Coronary artery (tissue), 2 donors: ENCODE measurements around the gene PIGL.
"Not testable (repeated sequence)": the region's sequence is repeated elsewhere in the genome, so short reads cannot be mapped to it uniquely, and the experiment has no call there.

Experiments
- DNase-seq: peaks from one replicate; pipeline ENCODE4 v3.0.0-alpha.2; 2017; ENCODE audit warnings: low spot score
- H3K27ac ChIP-seq, 2 donors: fragments of 200-600 bp; sonication (generic); one replicate each; pipeline ENCODE4 v1.5.1; 2016 to 2019
- H3K4me3 ChIP-seq: fragments of 200-600 bp; sonication (generic); 2 replicates; pipeline ENCODE4 v1.5.1; 2016; ENCODE audit warnings: mild to moderate bottlenecking, moderate library complexity
- TF ChIP-seq, protein P1 (sequence below): fragments of 200-600 bp; sonication (generic); IDR thresholded peaks from one replicate; pipeline ENCODE4 v1.5.1; 2019; ENCODE audit warnings: antibody characterized with exemption

Gene PIGL

DNA sequence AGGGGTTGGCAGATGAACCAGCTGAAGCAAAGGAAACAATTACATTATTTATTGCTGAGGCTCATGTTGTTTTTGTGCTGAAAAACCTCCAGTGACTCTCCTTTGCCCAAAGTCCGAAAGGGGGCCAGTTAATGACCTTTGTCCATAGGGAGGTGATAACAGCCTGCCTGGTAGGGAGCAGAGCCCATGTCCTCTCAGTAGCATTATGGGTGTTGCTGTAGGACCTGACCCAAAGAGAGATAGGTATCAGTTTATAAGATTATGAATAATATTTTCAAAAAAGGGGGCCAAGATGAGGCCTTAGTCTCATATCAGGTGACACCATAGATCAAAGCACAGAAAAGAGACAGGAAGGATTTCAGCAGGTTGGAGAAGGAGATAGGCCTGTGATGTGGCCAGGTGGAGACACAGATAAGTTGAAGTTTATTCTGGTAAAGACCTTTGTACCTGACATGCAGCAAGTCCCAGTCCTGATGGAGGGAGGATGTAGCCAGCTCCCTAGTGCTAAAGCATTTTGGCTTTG, 81.2 kb downstream of the PIGL start:
- H3K27ac ChIP-seq = no peak overlapping the region
- TF ChIP-seq, protein P1, sequence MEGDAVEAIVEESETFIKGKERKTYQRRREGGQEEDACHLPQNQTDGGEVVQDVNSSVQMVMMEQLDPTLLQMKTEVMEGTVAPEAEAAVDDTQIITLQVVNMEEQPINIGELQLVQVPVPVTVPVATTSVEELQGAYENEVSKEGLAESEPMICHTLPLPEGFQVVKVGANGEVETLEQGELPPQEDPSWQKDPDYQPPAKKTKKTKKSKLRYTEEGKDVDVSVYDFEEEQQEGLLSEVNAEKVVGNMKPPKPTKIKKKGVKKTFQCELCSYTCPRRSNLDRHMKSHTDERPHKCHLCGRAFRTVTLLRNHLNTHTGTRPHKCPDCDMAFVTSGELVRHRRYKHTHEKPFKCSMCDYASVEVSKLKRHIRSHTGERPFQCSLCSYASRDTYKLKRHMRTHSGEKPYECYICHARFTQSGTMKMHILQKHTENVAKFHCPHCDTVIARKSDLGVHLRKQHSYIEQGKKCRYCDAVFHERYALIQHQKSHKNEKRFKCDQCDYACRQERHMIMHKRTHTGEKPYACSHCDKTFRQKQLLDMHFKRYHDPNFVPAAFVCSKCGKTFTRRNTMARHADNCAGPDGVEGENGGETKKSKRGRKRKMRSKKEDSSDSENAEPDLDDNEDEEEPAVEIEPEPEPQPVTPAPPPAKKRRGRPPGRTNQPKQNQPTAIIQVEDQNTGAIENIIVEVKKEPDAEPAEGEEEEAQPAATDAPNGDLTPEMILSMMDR = no peak
- no peak for DNase-seq
- H3K4me3 ChIP-seq = no peak overlapping the region

DNA sequence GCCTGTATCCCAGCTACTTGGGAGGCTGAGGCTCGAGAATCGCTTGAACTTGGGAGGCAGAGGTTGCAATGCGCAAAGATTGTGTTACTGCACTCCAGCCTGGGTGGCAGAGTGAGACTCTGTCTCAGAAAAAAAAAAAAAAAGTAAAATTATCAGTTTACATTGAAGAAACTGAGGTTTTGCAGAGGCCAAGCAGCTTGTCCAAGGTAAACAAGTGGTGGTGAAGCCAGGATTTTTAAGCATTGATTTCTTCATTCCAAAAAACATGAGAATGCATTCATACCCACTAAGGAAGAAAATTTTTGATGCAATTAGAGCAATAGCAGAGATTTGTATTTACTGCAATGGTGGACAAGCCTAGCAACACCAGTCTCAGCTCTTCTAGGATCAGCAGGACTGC, 83.5 kb downstream of the PIGL start:
- no peak overlapping the region for H3K27ac ChIP-seq
- H3K4me3 ChIP-seq = no peak overlapping the region
- TF ChIP-seq, protein P1 = no peak
- no peak for DNase-seq

DNA sequence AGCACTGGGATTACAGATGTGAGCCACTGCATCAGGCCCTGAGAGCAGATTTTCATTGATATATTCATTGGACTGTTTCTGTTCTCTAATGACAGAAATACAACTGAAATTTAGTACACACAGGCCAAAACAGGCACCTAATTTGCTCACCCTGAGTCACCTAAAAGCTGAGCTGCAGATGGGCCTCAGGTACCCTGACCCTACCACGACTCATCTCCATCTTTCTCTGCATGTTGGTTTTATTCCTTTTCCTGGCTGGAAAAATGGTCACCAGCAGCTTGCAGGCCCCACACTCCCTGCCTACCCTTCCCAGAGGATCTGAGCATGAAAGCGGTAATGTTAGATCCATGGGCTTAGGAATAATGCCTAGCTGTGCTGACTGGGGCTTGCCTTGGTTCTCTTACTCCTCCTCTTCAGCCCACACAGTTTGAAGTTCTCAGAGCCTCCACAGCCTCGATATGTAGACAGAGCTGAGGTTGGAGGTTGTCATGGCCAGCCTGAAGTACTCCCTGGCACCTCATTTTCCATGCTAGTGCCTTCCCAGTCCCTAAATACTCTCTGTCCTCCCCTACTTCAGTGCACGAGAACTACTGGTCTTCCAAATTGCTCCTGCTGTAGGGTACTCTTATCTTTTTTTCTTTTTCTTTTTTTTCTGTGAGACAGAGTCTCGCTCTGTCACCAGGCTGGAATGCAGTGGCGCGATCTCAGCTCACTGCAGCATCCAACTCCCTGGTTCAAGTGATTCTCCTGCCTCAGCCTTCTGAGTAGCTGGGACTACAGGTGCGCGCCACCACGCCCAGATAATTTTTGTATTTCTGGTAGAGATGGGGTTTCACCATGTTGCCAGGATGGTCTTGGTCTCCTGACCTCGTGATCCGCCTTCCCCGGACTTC, 85.2 kb downstream of the PIGL start:
- no peak overlapping the region for H3K27ac ChIP-seq
- H3K4me3 ChIP-seq = no peak overlapping the region
- DNase-seq = no peak
- TF ChIP-seq, protein P1 = no peak

DNA sequence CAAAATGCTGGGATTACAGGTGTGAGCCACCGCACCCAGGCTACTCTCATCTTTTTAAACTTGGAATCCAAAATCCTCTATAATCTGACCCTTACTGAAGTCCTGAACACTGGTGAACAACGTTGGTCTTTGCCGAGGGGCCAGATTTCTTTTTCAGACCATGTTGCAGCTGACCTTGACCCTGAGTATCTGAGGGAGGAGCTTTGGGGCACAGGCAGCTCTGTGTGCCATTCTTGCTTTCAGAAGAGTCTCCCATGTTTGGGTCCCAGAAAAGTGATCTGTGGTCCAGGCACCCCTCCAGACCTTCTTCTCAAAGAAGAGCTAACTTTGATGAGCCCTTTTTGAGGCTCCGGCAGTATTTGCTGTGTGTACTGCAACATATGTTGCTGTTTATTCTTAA, 85.8 kb downstream of the PIGL start:
- TF ChIP-seq, protein P1 = no peak
- H3K27ac ChIP-seq = no peak overlapping the region
- H3K4me3 ChIP-seq = no peak overlapping the region
- DNase-seq = no peak

DNA sequence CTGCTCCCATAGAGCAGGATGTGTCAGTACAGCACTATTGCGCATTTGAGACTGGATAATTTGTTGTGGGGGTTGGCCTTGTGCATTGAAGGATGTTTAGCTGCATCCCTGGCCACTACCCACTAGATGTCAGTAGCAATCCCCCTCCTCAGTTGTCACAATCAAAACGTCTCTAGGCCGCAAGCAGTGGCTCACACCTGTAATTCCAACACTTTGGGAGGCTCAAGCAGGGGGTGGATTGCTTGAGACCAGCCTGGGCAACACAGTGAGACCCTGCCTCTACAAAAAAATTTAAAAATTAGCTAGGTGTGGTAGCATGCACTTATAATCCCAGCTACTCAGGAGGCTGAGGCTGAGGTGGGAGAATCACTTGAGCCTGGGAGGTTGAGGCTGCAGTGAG, 87.8 kb downstream of the PIGL start:
- H3K27ac ChIP-seq = no peak overlapping the region
- TF ChIP-seq, protein P1 = no peak
- DNase-seq = no peak
- H3K4me3 ChIP-seq = no peak overlapping the region

DNA sequence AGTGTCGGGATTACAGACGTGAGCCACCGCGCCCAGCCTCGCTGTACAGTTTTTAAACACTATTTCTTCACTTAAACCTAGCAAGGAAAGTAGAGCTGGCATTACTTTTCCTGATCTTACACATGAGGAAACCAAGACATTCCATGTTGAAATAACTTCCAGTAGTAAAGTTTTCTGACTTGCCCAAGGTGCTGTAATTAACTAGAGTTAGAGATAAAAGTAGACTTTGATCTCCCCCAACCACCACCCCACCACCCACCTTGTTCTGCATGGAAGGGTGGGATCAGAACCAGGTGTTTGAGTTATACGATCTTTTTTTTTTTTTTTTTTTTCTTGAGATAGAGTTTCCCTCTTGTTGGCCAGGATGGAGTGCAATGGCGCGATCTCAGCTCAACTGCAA, 89.2 kb downstream of the PIGL start:
- DNase-seq = no peak
- TF ChIP-seq, protein P1 = no peak
- H3K27ac ChIP-seq = no peak overlapping the region
- H3K4me3 ChIP-seq = no peak overlapping the region

DNA sequence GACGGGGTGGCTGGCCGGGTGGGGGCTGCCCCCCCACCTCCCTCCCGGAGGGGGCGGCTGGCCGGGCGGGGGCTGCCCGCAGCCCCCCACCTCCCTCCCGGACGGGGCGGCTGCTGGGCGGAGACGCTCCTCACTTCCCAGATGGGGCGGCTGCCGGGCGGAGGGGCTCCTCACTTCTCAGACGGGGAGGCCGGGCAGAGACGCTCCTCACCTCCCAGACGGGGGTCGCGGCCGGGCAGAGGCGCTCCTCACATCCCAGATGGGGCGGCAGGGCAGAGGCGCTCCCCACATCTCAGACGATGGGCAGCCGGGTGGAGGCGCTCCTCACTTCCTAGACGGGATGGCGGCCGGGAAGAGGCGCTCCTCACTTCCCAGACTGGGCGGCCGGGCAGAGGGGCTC, 95.1 kb downstream of the PIGL start:
- DNase-seq, H3K4me3 ChIP-seq, H3K27ac ChIP-seq: not testable (repeated sequence)
